Colonic mucosa (tissue), 4 donors: ENCODE results near the gene ELMO1. TPM values are rescaled to one million over a fixed set of nuclear protein-coding genes. Genes with fewer than 3 reads are reported as not detected.
A peak's percentile ranks its signal among the peaks of the same experiment; 100 is the strongest.

Source experiments
- DNase-seq: peaks from one replicate; pipeline ENCODE4 v3.0.0-alpha.2; 2020
- H3K27ac ChIP-seq: fragments of 200-600 bp; one replicate; pipeline ENCODE4 v1.8.0; 2021
- H3K27me3 ChIP-seq: fragments of 200-600 bp; one replicate; pipeline ENCODE4 v1.8.0; 2021
- H3K36me3 ChIP-seq: fragments of 200-600 bp; one replicate; pipeline ENCODE4 v1.8.0; 2021
- H3K4me1 ChIP-seq: fragments of 200-600 bp; one replicate; pipeline ENCODE4 v1.8.0; 2021; ENCODE audit warnings: mild to moderate bottlenecking
- H3K4me3 ChIP-seq: fragments of 200-600 bp; one replicate; pipeline ENCODE4 v1.8.0; 2021
- H3K9ac ChIP-seq, 2 donors: one replicate each; pipeline ENCODE4 v1.7.0; 2013; ENCODE audit warnings: control low read depth in 2 of 2, low read depth in 2 of 2, low read length in 2 of 2
- H3K9me3 ChIP-seq: fragments of 200-600 bp; one replicate; pipeline ENCODE4 v1.8.0; 2021
- intact Hi-C: fragments of 100-400 bp; cut with DNase I; formaldehyde crosslinking; loops from one replicate; pipeline ENCODE4 v1.14.1; 2022
- total RNA-seq, 2 donors: library from RNA; stranded (reverse); fragmentation: NEBNext Ultra II Directional in 1 of 2; extraction: Animal tissue kit (Norgen Biotek cat#: 25700) in 1 of 2; gene quantifications; one replicate each; pipeline ENCODE4 v1.2.1, GENCODE V29; 2021
- TF ChIP-seq, protein P1 (sequence below): fragments of 200-600 bp; IDR thresholded peaks from one replicate; pipeline ENCODE4 v1.8.0; 2022; ENCODE audit warnings: antibody characterized with exemption, mild to moderate bottlenecking
- donor health status: healthy.
- donor health status: DM: no; HTN: no; CAD: no.
- donor health status: DM: no; HTN: no; CAD: no.

ELMO1 gene
- total RNA-seq, 2 donors from 2014 or later, result 4.2 to 4.7 TPM

DNA sequence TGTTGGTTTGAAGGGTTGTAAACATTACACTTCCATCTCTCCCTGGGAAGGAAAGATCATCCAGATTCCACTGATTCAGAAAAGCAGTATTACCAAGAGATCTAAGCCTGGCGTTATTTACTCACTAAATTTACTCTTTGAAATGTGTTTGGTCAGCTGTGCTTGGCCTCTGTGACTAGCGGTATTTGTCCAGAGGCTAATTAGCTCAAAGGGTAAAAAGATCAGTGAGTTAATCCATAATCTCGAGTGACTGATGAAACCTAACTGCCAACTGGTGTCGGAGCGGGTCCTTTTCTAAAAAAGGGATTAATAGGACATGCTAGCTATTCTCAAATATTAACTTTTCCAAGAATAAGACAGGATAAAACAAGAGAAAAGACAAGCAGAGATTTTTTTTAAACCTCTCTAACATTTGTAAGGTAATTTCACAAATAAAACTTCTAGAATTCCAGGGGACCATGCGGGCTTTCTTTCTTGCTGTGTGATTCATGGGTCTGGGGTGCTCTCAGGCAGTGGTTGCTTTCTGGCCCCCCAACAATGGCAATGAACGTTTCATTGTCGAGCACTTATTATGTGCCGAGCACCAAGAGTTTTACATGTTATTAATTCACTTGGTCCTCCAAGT, 477.0 kb downstream of the ELMO1 start:
- Histone ChIP-seq H3K4me1 (no peaks in the 10 kb centered on the region), H3K27me3 (no peaks in the 10 kb centered on the region), H3K9ac (no peak overlapping the region), H3K36me3 (no peaks in the 10 kb centered on the region), H3K9me3 (no peaks in the 10 kb centered on the region), H3K4me3 (no peak overlapping the region), H3K27ac (no peak overlapping the region)
- no peak for DNase-seq
- intact Hi-C loops, result no loop called here
- TF ChIP-seq, protein P1, sequence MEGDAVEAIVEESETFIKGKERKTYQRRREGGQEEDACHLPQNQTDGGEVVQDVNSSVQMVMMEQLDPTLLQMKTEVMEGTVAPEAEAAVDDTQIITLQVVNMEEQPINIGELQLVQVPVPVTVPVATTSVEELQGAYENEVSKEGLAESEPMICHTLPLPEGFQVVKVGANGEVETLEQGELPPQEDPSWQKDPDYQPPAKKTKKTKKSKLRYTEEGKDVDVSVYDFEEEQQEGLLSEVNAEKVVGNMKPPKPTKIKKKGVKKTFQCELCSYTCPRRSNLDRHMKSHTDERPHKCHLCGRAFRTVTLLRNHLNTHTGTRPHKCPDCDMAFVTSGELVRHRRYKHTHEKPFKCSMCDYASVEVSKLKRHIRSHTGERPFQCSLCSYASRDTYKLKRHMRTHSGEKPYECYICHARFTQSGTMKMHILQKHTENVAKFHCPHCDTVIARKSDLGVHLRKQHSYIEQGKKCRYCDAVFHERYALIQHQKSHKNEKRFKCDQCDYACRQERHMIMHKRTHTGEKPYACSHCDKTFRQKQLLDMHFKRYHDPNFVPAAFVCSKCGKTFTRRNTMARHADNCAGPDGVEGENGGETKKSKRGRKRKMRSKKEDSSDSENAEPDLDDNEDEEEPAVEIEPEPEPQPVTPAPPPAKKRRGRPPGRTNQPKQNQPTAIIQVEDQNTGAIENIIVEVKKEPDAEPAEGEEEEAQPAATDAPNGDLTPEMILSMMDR, result no peak

DNA sequence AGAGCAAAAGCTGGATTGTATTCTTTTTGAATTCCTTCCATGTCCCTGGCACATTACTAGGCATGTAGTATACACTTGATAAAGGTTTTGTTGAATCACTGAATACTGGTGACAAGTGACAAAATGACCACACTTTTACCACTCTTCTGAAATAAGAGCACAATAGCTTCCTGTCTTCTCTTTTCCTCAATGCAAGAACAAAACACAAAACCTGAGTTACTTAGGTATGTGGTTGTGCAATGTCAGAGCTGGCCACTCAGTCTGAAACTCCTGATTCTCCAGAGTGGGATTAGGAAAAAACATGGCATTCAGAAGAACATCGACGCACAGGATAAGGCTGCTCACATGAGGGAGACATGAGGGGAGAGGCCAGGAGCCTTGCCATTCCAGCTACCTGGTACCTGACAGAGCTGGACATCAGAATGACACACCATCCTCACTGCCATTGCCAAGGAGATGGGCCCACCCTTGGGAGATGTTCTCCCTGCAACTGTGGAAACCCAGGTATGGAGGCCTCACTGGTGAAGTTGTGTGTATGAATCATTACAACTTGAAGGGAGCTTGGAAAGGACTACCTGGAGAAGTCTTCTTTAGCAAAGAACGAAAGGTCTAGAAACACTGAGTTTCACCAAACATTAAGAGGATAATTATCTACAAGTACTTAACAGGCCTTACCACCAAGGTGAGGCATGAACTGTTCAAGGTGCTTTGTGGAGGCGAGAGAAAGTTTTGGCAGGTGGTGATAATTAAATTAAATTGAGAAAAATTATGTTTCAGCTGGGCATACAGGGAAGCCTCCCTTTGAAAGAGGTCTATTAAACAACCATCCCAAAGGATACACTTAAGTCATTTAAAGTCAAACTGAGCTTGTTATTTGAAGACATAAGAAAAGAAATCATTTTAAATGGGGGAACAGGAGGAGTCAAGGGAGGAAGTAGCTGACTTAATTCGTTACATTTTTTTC, 477.8 kb downstream of the ELMO1 start:
- Histone ChIP-seq H3K9me3 (no peaks in the 10 kb centered on the region), H3K36me3 (no peaks in the 10 kb centered on the region), H3K4me1 (no peaks in the 10 kb centered on the region), H3K4me3 (no peak overlapping the region), H3K27ac (no peak overlapping the region), H3K9ac (no peak overlapping the region), H3K27me3 (no peaks in the 10 kb centered on the region)
- DNase-seq, result no peak
- TF ChIP-seq, protein P1, result no peak
- intact Hi-C loops, result no loop called here

DNA sequence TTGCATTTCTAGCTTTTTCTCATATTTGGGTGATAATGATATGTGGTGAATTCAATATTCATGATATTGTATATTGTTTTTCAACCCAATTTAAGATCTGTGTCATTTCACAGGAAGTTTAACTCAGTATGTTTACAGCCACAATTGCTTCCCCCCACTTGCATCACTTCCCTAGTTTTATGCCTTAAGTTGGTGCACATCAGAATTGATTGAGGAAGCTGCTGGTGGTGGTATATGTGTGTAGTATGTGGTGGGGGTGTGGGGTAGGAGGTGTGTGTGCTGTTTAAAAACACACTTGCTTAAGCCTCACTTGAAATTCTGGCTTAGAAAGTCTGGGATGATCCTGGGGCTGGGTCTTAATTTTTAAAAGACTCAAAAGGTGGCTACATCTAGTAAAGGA, 479.3 kb downstream of the ELMO1 start:
- Histone ChIP-seq H3K27me3 (no peaks in the 10 kb centered on the region), H3K27ac (no peak overlapping the region), H3K4me1 (no peaks in the 10 kb centered on the region), H3K4me3 (no peak overlapping the region), H3K9ac (no peak overlapping the region), H3K36me3 (no peaks in the 10 kb centered on the region), H3K9me3 (no peaks in the 10 kb centered on the region)
- intact Hi-C loops, result no loop called here
- DNase-seq, result no peak
- TF ChIP-seq, protein P1, result no peak

DNA sequence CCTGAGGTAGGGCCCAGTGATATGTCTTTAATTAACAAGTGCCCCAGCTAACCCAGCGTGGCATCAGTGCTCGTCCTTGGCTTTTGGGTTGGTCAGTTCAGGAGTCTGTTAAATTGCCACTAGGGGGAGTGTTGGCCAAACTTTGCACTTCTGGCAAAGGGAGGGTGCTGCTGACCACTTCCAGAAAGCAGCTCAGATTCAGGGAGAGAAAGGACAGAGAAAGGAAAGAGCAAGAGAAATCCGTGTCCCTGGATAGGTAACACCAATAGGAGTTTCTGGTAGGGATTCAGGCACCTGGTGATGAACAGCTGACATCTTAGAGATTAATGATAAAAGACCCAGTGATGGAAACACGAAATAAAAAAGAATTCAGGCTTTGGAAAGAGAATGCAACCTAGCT, 481.3 kb downstream of the ELMO1 start:
- Histone ChIP-seq H3K9me3 (no peaks in the 10 kb centered on the region), H3K9ac (no peak overlapping the region), H3K36me3 (no peaks in the 10 kb centered on the region), H3K4me3 (no peak overlapping the region), H3K4me1 (no peaks in the 10 kb centered on the region), H3K27me3 (no peaks in the 10 kb centered on the region), H3K27ac (no peak overlapping the region)
- DNase-seq, result peak; percentile 56
- TF ChIP-seq, protein P1, result peak; percentile 74
- intact Hi-C loops, result loop anchor here (2.0 kb wide), 1 partner anchor 217 kb away; no protein-coding TSS in a partner anchor

DNA sequence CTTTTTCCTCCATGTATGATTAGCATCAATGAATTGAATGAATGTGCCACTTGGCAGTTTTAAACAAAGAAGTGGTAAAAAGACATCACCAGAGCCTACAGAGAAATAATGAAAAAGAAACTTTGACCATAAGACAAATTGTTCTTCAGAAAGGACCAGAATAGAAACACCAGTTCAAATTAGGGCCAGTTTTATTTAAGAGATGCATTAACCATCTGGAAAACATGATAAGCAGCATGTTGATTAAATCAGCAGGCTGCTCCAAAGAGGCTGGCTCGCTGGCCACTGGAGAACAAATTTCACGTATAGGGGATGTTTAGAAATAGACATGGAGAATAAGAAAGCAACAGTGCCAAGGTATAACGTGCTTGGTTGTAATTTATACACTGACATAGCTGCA, 482.0 kb downstream of the ELMO1 start:
- no peak overlapping the region for H3K27ac ChIP-seq
- intact Hi-C loops, result loop anchor here (2.0 kb wide), 1 partner anchor 218 kb away; no protein-coding TSS in a partner anchor
- no peak for DNase-seq
- no peaks in the 10 kb centered on the region for H3K4me1 ChIP-seq
- H3K36me3 ChIP-seq, result no peaks in the 10 kb centered on the region
- no peaks in the 10 kb centered on the region for H3K9me3 ChIP-seq
- no peaks in the 10 kb centered on the region for H3K27me3 ChIP-seq
- TF ChIP-seq, protein P1, result no peak
- no peak overlapping the region for H3K4me3 ChIP-seq
- H3K9ac ChIP-seq, result no peak overlapping the region
